GM12891 (cell line): ENCODE data around the gene HOXD10.

Experiments used
- DNase-seq: peaks from one replicate; pipeline ENCODE4 v3.0.0; 2011; ENCODE audit warnings: low spot score; ENCODE audit not compliant: insufficient read length
- FAIRE-seq: peaks from 2 replicates; lab custom pipeline; 2011; peaks lifted over from hg19 to GRCh38; lab: Jason Lieb, UNC
- PAX5 ChIP-seq: IDR thresholded peaks from 2 replicates; pipeline ENCODE4 v1.6.1; 2011; ENCODE audit warnings: low read length, moderate library complexity, mild to moderate bottlenecking; ENCODE audit not compliant: insufficient read depth, severe bottlenecking
- POLR2A ChIP-seq: IDR thresholded peaks from 2 replicates; pipeline ENCODE4 v1.6.1; 2011; ENCODE audit warnings: low read depth, low read length, control low read depth
- POLR2AphosphoS5 ChIP-seq: IDR thresholded peaks from 2 replicates; pipeline ENCODE4 v1.6.1; 2011; ENCODE audit warnings: low read depth, low read length, control low read depth
- POU2F2 ChIP-seq: IDR thresholded peaks from 2 replicates; pipeline ENCODE4 v1.6.1; 2011; ENCODE audit warnings: low read depth, mild to moderate bottlenecking, control low read depth, low read length, moderate library complexity
- SPI1 ChIP-seq: IDR thresholded peaks from 2 replicates; pipeline ENCODE4 v1.6.1; 2011; ENCODE audit warnings: low read depth, low read length, control low read depth
- TAF1 ChIP-seq: IDR thresholded peaks from 2 replicates; pipeline ENCODE4 v1.6.1; 2011; ENCODE audit warnings: low read depth, low read length, control low read depth

Gene HOXD10

GRCh38 chr2:176155356-176156044 lies 38.9 kb downstream of the HOXD10 start:
- DNase-seq = no peak
- TF ChIP-seq POLR2A (no peak), TAF1 (no peak), SPI1 (no peak), PAX5 (no peak), POLR2AphosphoS5 (no peak), POU2F2 (no peak)
- no peak for FAIRE-seq

GRCh38 chr2:176156301-176156806 lies 39.8 kb downstream of the HOXD10 start:
- no peak for DNase-seq
- FAIRE-seq = no peak
- TF ChIP-seq TAF1 (no peak), POLR2A (no peak), SPI1 (no peak), POLR2AphosphoS5 (no peak), PAX5 (no peak), POU2F2 (no peak)

- FAIRE-seq = no peak
- TF ChIP-seq PAX5 = no peak
- no peak for TF ChIP-seq SPI1
- TF ChIP-seq POLR2AphosphoS5 = no peak
- TF ChIP-seq POLR2A = no peak
- no peak for TF ChIP-seq TAF1
- no peak for TF ChIP-seq POU2F2
- no peak for DNase-seq
Observed at GRCh38 chr2:176156807-176157498, 40.4 kb downstream of the HOXD10 start, which contains the start of gene HOXD3. TSS of gene HOXD3 (plus strand) at chr2:176157307. CDS start at chr2:176169115, 11,808 bp downstream.

- FAIRE-seq (no peak), DNase-seq (no peak)
- TF ChIP-seq TAF1 (no peak), SPI1 (no peak), POLR2A (no peak), PAX5 (no peak), POU2F2 (no peak), POLR2AphosphoS5 (no peak)
Observed at GRCh38 chr2:176157499-176158185, 41.1 kb downstream of the HOXD10 start.

- no peak for FAIRE-seq
Observed at GRCh38 chr2:176158186-176158591, 41.6 kb downstream of the HOXD10 start.

GRCh38 chr2:176158855-176159662 lies 42.5 kb downstream of the HOXD10 start:
- DNase-seq = no peak
- FAIRE-seq = no peak
- TF ChIP-seq SPI1 = no peak
- TF ChIP-seq TAF1 = no peak
- no peak for TF ChIP-seq POLR2AphosphoS5
- no peak for TF ChIP-seq PAX5
- no peak for TF ChIP-seq POU2F2
- no peak for TF ChIP-seq POLR2A

More at GRCh38 chr2:176158186-176158591, 41.6 kb downstream of the HOXD10 start:
- TF ChIP-seq PAX5 = no peak
- no peak for TF ChIP-seq SPI1
- TF ChIP-seq POU2F2 = no peak
- TF ChIP-seq POLR2AphosphoS5 = no peak
- no peak for TF ChIP-seq POLR2A
- no peak for DNase-seq

- DNase-seq (no peak), FAIRE-seq (no peak)
- TF ChIP-seq POLR2AphosphoS5 (no peak), PAX5 (no peak), TAF1 (no peak), POU2F2 (no peak)
Observed at GRCh38 chr2:176159663-176160250, 43.2 kb downstream of the HOXD10 start.

GRCh38 chr2:176160251-176160985 lies 43.8 kb downstream of the HOXD10 start:
- no peak for TF ChIP-seq SPI1
- TF ChIP-seq POLR2AphosphoS5 = no peak
- TF ChIP-seq PAX5 = no peak
- TF ChIP-seq POU2F2 = no peak
- no peak for TF ChIP-seq POLR2A
- no peak for TF ChIP-seq TAF1

More at GRCh38 chr2:176160251-176160985, 43.8 kb downstream of the HOXD10 start:
- DNase-seq = no peak
- no peak for FAIRE-seq
